Heart left ventricle (tissue), 16 donors: ENCODE measurements around the gene FDXR. TPM values are rescaled to one million over a fixed set of nuclear protein-coding genes. Genes with fewer than 3 reads are reported as not detected.
A peak's percentile ranks its signal among the peaks of the same experiment; 100 is the strongest.

Experiments used
- ATAC-seq, 4 donors: fragments of 200-7000 bp; cut with Tn5 transposase; one replicate each; pipeline ENCODE4 v1.9.1; 2020 to 2022; ENCODE audit warnings: moderate library complexity in 4 of 4, mild to moderate bottlenecking in 3 of 4, moderate number of reproducible peaks in 1 of 4
- DNase-seq, 5 donors: peaks; one replicate each; pipeline ENCODE4 v3.0.0-alpha.2; 2020
- H3K27ac ChIP-seq, 12 donors: fragments of 200-600 bp; sonication (generic) in 4 of 12; one replicate each; pipeline versions ENCODE4 v1.5.0 to v1.8.0; 2016 to 2022; ENCODE audit warnings: mild to moderate bottlenecking in 2 of 12
- H3K27me3 ChIP-seq, 9 donors: fragments of 200-600 bp; sonication (generic) in 2 of 9; one replicate each; pipeline versions ENCODE4 v1.5.1 to v1.8.0; 2016 to 2022; ENCODE audit warnings: mild to moderate bottlenecking in 3 of 9
- H3K36me3 ChIP-seq, 9 donors: fragments of 200-600 bp; sonication (generic) in 2 of 9; one replicate each; pipeline versions ENCODE4 v1.5.0 to v1.8.0; 2018 to 2022; ENCODE audit warnings: mild to moderate bottlenecking in 2 of 9
- H3K4me1 ChIP-seq, 12 donors: fragments of 200-600 bp; sonication (generic) in 4 of 12; one replicate each; pipeline versions ENCODE4 v1.5.0 to v1.8.0; 2016 to 2022; ENCODE audit warnings: mild to moderate bottlenecking in 3 of 12
- H3K4me3 ChIP-seq, 12 donors: fragments of 200-600 bp; sonication (generic) in 4 of 12; one replicate each; pipeline versions ENCODE4 v1.5.0 to v1.8.0; 2017 to 2022; ENCODE audit warnings: mild to moderate bottlenecking in 9 of 12, moderate library complexity in 4 of 12
- H3K9me3 ChIP-seq, 12 donors: fragments of 200-600 bp; sonication (generic) in 4 of 12; one replicate each; pipeline versions ENCODE4 v1.5.0 to v1.8.0; 2016 to 2022; ENCODE audit warnings: mild to moderate bottlenecking in 1 of 12
- CTCF ChIP-seq, 12 donors: fragments of 200-600 bp; sonication (generic) in 4 of 12; IDR thresholded peaks; one replicate each; pipeline versions ENCODE4 v1.5.0 to v1.8.0; 2018 to 2022; ENCODE audit warnings: antibody characterized with exemption in 12 of 12, mild to moderate bottlenecking in 5 of 12
- POLR2A ChIP-seq, 2 donors: fragments of 450-650 bp; IDR thresholded peaks; one replicate each; pipeline ENCODE4 v1.6.1; 2017; ENCODE audit warnings: antibody characterized with exemption in 2 of 2, mild to moderate bottlenecking in 2 of 2, moderate library complexity in 2 of 2
- WGBS, 4 donors: extraction: QIAGEN DNeasy Blood & Tissue Kit in 2 of 4; methylation state at CpG; one replicate each; pipeline versions ENCODE4 v1.1.5 to v1.1.7; 2013 to 2018; 5-methylcytosine and 5-hydroxymethylcytosine counted together
- intact Hi-C, 10 donors: fragments of 100-400 bp; cut with DNase I; formaldehyde crosslinking; loops; one replicate each; pipeline versions ENCODE4 v1.11.1 to v1.14.2; 2022
- polyA plus RNA-seq, 2 donors: library from polyadenylated mRNA; stranded (reverse); fragments of 200-250 nt; gene quantifications; one replicate each; pipeline ENCODE4 v1.2.3, GENCODE V29; 2013
- total RNA-seq, 9 donors: library from RNA; depleted of rRNA in 2 of 9; stranded (reverse); fragments of >200 nt in 2 of 9; fragmentation: NEBNext Ultra II Directional in 3 of 9; extraction: Animal tissue kit (Norgen Biotek cat#: 25700) in 3 of 9; gene quantifications; one replicate each; pipeline versions ENCODE4 v1.1.0 to v1.2.4, GENCODE V29; 2016 to 2023
- donor health status: ischemic (EF 13 %, LVEDD 7.1; RV severe dilation, severe dysfunction).
- donor health status: healthy with polysubstance abuse.
- donor health status: DM: no; HTN: yes; CAD: no.
- donor health status: DM: no; HTN: no; CAD: no.
- donor health status: ischemic (EF 25% LVEDD 6.9; RV normal size, moderate dysfunction).
- donor health status: ischemic (EF 25% LVEDD 5.7; RV mildly dilated, moderate dysfunction).
- donor health status: healthy.
- donor health status: DM: yes; HTN: yes; CAD: no.
- donor health status: ischemic (EF 35%, LVEDD 5.7; RV mildly dilated, moderate dysfunction).
- donor health status: nonischemic (EF 11% LVEDD 7.7; RV severe dilation, severe dysfunction).
- donor health status: DM: yes; HTN: yes; CAD: no.
- donor health status: PGD.
- donor health status: ischemic (EF 29% LVEDD 5.4; RV normal size, mild dysfunction).
- donor health status: nonischemic (EF 23%, LVEDD 6.1; RV moderate dilation, normal function).

The FDXR gene
- total and polyA plus RNA-seq, 11 donors, result 2.5 to 8.7 (median 4.7) TPM

GRCh38 chr17:74864866-74865395 is 7.9 kb downstream of the FDXR start:
- ATAC-seq (peak in 3 of 4 donors; percentile 54 to 77 (median 64)), DNase-seq (peak; percentile 65 to 85 (median 75))
- WGBS, 4 donors, result 22 to 25% (median 23%) methylated on average over 10 to 11 of the region's 11 CpGs
- Histone ChIP-seq H3K4me3 (no peak overlapping the region), H3K36me3 (peaks cover 0 to 3% (median 0%) of the 10 kb centered on the region in 9 donors), H3K27ac (no peak overlapping the region), H3K9me3 (no peaks in the 10 kb centered on the region), H3K4me1 (peaks cover 8 to 29% (median 17%) of the 10 kb centered on the region in 12 donors), H3K27me3 (peaks cover 13 to 26% (median 18%) of the 10 kb centered on the region in 9 donors)
- TF ChIP-seq CTCF (IDR thresholded peaks at IDR 0.05) (peak; percentile 90 to 98 (median 96)), POLR2A (IDR thresholded peaks at IDR 0.05) (no peak)
- intact Hi-C loops, result loop anchor here (1.0 to 10.0 kb wide), 7 partner anchors 74 to 210 kb away; no protein-coding TSS in a partner anchor

DNA sequence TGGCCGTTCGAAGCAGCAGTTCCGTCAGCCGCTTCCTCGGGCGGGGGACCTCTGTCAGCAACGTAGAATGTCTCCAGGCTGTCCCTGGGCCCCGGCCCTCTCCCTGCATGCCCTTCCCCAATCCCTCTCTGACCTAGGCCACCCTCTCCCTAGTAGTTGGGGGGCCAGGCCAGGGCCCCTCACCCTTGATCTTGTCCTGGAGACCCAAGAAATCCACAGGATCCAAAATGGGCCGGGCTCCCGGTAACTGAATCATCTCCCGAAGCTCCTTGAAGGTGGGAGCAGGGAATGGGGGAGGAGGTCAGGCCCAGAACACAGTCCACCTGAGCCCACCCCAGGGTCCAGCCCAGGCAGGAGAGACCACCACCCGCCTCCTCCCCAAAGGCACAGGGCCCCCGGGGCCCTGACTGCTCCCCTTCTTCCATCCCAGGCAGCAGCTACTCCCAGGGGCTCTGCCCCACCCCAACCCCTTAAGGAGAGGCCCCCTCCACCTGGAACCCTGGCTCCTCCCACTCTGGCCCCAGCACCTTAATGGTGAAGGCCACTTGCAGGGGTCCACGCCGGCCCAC is 8.4 kb downstream of the FDXR start:
- ATAC-seq, result peak in 1 of 4 donors; percentile 4
- no peak for DNase-seq
- Histone ChIP-seq H3K9me3 (no peaks in the 10 kb centered on the region), H3K27ac (no peak overlapping the region), H3K4me1 (peaks cover 8 to 32% (median 17%) of the 10 kb centered on the region in 12 donors), H3K27me3 (peaks cover 16 to 31% (median 23%) of the 10 kb centered on the region in 9 donors), H3K36me3 (peaks cover 0 to 3% (median 0%) of the 10 kb centered on the region in 9 donors), H3K4me3 (no peak overlapping the region)
- TF ChIP-seq CTCF (IDR thresholded peaks at IDR 0.05), result no peak
- TF ChIP-seq POLR2A (IDR thresholded peaks at IDR 0.05), result no peak
- 89 to 97% (median 94%) methylated on average over 12 to 15 of the region's 15 CpGs for WGBS, 4 donors
- intact Hi-C loops, result loop anchor here in 9 of 10 donors (1.0 to 10.0 kb wide), 6 partner anchors 73 to 210 kb away; no protein-coding TSS in a partner anchor

DNA sequence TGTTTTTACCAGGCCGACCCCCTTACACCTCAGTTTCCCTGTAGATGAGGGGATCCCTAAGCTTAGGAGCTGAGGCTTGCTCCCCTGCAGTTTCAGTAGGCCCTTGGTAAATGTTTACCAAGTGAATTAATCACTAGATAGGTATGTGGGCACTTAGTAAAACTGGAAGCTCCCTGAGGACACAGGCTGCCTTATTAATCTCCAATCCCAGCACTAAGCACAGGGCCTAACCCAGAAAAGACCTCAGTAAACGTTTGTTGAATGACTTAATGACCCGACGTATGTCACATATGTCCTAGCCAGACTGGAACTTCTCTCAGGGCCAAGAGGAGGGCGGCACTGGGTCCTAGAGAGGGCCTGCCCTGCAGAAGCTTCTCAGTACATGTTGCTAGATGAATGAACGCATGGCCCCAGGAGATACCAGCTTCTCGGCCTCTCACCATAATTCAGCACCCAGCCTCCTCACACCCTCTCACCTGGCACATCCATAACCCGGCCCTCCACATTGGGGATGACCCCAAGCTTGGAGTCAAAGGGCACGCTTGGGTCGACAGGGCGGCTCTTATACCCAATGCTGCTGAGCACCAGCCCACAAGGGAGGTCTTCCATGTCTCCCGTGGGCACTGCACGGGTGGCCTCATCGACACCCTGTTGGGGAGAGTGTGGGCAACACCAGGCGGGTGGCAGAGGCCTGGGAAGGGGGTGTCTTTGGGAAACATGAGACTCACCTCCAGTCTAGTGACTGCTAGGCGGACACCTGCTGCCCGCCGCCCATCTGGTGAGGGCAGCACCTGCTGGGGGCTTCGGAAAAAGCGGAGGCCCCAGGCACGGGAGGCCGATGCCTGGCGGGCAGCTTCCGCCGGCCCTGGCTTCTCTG is 9.1 kb downstream of the FDXR start:
- WGBS, 4 donors, result 88 to 92% (median 89%) methylated on average over 19 to 25 of the region's 25 CpGs
- H3K27ac ChIP-seq, result no peak overlapping the region
- TF ChIP-seq CTCF (IDR thresholded peaks at IDR 0.05) (no peak), POLR2A (IDR thresholded peaks at IDR 0.05) (no peak)

More for the DNA sequence above, 9.1 kb downstream of the FDXR start:
- Histone ChIP-seq H3K27me3 (peaks cover 23 to 38% (median 31%) of the 10 kb centered on the region in 9 donors), H3K4me1 (peaks cover 8 to 36% (median 17%) of the 10 kb centered on the region in 12 donors), H3K9me3 (no peaks in the 10 kb centered on the region), H3K4me3 (no peak overlapping the region), H3K36me3 (peaks cover 0 to 3% (median 0%) of the 10 kb centered on the region in 9 donors)
- DNase-seq, result no peak
- no peak for ATAC-seq
- intact Hi-C loops, result loop anchor here in 9 of 10 donors (1.0 to 10.0 kb wide), 7 partner anchors 72 to 209 kb away; no protein-coding TSS in a partner anchor
